Activated CD4-positive, alpha-beta T cell treated with anti-CD3 and anti-CD28 coated beads, Interleukin-2, amount 50 U/mL, for 16 hours (primary cell): Measurements from ENCODE around the gene RUNX2.

ENCODE experiments used
- DNase-seq: peaks from one replicate; pipeline ENCODE4 v3.0.0-alpha.2; 2020

The RUNX2 gene

DNA sequence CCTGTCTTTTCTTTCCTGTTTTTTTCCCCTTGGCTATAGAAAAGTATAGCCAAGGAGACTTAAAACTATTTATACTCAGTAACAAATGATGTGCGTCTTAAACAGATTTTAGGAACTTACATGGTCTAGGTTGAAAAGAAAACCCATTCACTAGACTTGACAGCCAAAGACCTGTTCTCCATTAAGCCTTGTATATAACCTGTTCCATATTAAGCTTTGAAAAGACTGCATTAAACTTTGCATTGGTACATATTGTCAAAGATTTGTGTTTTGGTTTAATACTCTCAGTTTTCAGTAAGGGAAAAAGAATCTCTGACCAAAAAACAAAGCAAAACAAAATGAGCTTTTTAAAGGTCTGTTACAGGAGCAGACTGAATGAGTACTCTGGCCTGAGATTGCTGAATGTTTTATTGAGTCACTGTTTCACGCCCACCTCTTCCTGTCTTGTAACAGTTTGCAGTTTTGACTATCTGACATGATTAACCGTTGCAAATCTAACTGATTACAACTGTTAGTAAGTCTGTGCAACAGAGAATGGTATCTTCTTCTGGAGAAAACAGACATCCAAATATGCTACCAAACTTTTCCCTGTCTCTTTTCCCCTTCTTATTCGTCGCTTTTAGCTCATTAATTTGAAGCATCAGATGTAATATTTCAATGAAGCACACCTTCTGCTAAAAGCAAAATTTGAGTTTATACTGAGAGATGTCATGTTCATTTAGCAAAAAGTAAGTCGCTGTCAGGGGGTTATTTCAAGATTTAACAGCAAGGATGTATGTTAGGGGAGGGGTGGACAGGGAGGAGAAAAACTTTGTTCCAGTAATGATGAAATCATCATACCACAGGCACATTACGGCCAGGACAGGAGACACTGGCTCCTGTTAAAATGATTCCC lies 108.7 kb downstream of the RUNX2 start:
- peak; percentile 89 for DNase-seq

DNA sequence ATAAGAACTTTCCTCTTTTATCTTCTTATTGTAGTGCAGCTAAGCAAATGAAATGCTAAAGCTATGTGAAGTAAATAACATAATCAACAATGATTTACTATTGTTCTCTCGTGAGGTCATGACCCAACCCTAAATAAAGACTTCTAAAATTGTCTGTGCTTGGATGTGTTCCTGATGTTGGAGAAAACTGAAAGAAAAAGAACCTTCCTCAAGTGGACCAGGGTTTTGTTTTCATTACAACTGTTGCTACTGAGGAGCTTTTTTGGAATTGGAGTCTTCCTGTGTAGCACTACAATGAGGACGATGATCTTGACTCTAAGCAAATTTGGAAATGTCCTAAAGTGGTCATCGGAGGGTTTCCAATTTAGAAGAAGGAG lies 109.3 kb downstream of the RUNX2 start:
- no peak for DNase-seq

DNA sequence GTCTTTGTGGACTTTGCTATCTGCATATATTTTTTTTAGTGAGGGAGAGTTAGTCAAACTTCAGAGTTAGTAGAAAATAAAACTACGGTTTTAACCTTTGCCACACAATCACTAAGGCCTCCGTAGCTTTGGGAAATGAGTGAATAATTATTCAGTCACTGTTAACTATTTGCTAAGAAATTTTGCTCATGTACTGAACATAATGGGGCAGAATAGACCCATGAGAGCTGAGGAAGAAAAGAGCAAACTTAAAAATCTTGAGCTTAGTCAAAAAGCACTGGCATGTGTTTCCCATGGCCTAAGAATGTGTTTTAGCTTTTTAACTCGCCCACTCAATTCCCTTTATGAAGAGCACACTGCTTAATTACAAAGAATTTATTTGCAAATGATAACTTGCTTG lies 110.0 kb downstream of the RUNX2 start:
- DNase-seq = no peak

DNA sequence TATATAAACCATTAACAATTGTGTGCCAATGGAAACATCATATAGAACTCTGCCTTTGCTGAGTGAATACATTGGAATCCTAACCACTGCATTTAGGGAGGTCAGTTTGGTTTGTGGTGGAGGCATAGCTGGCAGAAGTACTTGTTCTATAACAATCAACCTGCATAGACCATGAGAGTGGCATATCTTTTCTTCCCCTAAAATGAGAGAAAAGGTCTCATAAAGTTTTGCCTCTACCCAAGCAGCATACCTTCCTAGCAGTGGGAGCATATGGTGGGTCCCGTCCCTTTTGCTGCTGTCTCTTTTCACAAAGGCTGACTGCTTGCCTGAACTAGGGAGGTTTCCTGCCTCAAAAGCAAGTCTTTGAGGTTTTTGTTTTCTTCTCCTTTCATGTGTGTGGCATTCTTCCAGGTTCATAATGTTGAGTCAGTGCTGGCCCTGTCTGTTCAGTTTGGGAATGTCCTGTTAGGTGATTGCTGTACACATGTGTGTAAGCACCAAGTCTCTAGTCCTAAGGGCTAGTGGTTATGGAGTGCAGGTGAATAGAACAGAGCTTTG lies 110.8 kb downstream of the RUNX2 start:
- no peak for DNase-seq

DNA sequence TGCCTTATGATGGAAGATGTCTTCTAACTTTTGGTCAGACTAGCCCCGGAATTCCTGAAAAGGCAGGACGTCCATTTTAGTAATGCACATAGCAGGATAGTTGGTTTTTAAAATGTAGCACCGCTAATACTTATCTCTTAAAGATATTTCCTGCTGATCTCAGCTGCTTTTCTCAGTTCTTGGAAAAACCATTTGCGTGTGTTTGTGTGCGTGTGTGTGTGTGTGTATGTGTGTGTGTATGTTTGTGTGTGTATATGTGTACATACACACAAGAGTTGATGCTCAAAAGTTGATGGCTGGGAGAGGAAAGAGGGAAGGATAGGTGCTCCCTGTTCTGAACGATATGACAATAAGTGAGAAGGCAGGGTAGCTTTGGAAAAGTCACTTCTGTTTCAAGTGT lies 111.3 kb downstream of the RUNX2 start:
- DNase-seq = no peak

DNA sequence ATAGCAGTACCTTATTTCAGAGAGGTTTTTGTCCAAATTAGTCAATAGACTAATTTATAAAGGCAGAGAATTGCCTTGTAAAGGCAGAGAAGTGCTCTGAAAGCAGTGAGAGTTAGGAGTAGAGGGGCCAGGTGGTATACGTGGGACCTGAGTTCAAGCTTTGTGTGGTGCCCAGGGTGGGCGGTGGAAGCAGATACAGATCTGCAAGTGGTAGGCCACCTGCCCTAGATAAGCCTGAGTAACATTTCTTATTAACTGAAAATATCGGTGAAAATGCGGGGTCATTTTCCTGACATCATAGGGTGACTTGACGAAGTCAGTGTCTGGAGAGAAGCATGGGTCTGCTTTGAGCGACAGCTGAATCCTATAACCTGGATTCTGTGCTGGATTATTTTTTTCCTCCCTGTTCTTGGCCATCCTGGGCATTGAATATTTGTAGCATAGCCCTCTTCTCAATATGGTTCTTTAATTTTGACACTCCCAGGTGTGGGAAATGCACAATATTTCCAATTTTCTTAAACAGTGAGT lies 111.8 kb downstream of the RUNX2 start:
- DNase-seq = no peak

DNA sequence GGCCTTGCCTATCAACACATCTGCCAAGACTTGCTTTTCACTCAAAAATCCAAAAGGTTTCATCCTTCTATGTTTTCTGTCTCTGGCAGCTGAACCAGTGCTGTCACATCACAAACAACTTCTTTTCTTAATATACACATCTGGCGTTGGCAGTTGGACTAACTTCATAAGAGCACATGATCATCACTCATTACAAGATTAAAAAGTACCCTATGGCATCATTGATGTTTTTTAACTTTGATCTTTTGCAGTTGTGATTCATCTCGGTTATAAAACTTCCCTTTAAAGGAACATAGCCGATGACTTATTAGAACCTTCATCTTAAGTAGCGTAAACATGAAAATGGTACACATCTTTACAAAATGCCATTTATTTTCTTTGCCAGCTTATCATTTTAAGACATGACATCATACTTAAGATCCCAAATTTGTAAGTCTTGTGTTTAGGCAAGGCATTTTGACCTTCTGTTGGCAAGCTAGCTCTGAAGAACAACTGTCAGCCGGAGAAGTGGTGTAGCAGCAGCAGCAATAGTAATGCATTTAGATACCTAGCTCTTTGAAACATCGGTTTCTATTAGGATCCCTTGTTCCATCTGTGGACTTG lies 113.8 kb downstream of the RUNX2 start:
- DNase-seq = peak; percentile 78

DNA sequence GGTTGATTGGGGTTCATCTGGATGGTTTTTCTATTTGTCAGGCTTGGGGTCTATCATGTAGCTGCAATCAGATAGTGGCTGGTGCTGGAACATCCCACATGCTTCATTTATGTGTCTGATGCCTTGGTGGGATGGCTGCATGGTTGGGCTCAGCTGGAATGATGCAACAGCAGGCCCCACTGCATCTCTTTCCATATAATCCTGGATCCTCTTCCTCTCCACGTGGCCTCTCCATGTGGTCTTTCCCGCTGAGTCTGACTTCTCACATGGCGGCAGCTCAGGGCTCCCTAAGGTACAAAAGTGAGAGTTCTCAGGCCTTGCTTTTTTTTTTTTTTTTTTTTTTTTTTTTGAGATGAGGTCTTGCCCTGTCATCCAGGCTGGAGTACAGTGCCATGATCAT lies 114.6 kb downstream of the RUNX2 start:
- no peak for DNase-seq

DNA sequence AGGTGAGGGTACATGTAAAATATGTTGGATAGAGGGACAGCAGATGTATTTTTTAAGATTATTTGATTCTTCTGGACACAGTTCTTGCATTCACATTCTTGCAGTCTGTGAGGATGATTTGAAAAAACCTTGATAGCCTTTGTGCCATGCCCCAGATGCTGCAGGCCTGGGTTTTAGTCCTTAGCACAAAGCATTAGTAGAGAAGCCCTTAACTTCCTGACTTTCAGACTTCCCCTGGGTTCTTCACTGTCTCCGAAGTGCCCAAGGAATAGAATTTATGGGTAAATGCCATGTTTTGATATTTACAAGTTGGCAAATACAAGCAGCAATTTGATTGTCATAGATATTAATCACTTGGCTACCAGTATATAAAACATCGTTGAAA lies 117.2 kb downstream of the RUNX2 start:
- DNase-seq = no peak

DNA sequence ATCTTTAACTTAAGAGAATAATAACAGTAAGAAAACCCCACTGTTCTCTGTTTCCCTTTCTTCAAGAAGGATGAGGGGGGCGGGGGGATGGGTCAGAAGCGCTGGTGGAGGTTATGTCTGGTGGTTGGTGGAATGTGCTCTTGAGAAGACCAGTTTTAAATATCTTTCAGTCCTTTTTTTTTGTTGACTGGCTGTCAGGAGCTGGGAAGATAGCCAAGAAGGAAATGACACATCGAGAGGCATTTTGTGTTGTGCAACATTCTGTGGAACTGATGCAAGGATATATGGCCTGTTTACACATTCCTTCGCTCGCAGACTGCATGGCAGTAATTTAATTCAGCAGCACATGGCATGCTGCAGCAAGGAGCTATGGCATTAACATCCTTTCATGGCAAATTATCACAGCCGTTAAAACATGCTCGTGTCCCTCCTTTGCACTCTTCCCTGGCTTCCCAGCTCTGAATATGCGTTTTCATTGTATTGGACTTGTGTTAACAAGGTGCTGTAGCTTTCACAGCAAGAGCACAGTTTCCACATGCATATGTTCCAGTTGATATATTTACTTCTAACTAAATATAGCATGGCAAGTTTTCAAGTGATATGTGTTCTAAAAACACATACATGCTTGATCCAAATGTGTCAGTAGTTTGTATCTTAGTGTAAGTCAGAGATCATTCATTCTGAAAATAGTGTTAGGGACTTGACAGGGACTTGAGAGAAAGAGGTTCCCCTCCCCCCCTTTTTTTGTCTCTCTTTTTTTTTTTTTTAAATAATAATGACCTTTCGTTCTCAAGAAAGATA lies 117.8 kb downstream of the RUNX2 start:
- peak; percentile 74 for DNase-seq

DNA sequence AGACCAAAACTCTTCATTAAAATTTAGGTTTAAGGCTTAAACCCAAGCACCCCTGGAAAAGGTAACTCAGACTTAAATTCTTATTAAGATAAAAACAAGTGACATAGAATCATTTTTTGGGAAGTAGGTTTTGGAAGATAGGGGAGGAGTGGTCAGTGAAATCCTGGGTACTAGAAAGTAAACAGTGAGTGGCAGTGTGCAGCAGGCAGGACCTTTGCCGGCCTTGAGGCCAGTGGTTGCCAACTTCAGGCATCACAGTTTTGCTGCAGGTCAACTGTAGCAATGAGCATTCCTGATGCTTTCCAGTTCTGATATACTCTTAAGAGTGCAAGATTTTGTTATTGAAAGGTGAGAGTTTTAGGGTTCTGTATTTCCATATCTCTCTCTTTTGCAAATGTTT lies 118.9 kb downstream of the RUNX2 start:
- DNase-seq = no peak

DNA sequence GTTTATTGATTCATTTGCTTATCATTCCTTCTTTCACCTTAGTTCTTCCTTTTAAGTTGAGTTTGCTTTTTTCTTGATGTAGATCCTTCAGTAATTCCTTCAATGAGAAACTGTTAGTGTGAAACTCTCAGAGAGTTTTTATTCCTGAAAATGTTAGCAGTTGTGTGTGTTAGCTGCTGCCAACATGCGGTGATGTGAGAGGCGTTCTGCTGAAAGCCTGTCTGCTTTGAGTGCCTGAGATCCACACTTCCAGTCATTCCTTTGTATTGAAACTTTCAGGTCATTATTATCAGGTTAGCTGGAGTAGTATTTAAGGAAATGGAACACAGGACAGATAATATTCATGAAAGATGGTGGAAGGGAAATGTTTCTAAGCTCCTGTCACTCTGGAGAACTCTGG lies 119.6 kb downstream of the RUNX2 start:
- no peak for DNase-seq

DNA sequence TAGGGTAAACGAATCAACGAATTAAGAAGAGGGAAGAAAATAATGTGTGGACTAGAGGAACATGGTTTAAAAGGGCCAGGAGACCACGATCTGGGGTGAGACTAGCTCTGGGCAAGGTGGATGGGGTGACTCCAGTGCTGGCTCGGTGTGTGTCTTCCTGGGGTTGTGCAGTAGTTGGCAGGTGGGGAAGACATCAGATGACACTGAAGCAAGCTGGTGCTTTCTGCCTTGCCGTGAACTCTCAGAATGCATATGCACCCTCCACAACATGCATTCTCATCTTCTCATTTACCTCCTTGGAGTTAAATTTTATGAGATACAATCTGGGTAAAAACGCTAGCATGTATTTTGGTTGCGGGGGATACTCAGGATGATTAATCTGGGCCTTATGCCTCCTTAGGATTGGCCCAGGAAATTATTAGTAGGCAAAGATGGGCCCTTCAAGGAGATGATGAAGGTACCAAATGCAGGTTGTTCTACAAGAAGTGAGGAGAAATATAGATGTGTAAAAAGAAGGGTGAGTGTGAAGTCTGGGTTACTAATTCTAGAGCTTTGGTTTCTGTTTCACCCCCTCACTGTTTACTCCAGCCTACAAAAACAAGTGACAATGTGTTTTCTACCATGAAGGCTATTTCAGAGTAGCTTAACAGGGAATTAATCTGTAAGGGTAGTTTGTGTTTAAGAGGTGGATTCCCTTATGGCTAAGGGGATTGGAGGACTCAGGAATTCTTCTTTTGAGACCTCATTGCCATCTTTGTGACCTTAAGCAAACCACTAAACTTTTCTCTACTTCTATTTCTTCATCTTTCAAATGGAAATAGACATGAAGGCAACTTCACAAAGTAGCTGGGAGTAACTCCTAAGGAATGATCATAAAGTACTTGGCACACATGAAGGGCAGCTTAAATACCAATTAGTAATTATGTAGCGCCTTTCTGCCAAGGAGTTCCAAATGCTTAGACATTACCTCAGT lies 120.6 kb downstream of the RUNX2 start:
- DNase-seq = no peak

DNA sequence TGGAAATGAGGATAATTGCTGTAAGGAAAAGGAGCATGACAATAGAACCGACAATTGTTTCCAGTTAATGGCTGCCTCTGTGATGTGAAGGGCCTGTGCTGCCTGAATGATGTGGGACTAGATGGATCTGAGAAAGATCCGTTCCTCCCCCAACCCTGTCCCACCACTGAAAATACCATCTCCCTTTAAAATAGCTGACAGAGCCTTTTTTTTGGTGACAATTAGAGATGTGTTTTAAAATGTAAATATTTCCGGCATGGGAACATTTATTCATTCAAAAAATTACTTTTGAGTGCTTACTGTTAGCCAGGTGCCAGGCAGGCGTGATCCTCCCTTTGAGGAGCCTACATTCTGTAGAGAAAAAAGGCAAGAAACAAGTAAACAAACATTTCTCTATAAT lies 122.0 kb downstream of the RUNX2 start:
- no peak for DNase-seq

DNA sequence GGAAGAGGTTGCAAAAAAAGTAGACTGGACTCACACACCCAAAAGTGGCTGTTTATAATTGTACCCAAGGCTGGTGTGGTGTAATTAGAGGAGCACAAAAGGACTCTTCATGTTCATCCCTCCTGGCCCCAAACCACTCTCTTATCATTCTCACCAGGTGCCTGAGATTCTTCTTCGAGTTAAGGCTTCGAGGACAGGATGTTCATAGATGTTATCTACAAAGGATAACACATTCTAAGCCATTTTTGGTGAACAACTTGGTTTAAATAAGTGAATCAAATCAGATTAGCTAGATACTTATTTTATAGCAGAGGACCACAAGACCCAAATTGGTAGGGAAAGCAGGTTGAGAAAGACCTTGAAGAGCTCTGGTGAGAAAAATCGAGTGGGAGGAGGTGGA lies 122.7 kb downstream of the RUNX2 start:
- DNase-seq = no peak

DNA sequence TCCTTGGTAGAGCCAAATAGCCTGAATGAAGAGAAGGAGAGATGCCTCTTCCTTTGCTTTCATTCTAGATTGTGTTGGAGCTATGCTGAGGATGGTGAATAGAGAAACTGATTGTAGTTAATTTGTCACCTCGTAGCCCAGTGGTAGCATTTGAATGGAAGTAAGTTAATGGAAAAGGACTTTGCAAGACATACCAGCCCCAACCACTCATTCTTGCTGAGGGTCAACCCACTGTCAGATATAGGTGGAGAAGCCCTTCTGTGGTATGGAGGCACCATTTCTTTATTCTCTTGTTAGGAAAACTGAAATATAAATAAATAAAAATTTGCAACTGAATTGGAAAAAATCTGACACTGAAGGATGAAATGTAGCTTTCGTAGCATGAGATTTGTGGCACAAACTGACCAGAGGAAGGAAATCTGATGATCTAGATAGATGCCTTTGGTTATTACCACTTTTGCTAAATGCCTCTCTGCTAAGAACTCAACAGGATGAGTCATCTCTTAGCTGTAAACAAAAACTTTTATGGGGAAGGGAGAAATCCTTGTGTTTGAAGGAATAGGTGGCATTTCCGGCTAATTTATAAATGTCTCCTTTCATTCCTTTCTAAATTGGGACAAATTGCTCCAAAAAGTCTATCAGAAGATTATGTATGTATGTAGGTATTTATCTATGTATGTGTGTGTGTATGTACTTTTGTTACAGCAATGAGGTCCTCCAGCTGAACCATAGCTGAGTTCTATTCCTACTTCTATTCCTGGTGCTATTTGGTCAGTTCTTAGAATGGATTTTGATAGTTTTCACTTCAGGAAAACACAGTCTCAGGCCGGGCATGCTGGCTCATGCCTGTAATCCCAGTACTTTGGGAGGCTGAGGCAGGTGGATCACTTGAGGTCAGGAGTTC lies 126.1 kb downstream of the RUNX2 start:
- DNase-seq = no peak

DNA sequence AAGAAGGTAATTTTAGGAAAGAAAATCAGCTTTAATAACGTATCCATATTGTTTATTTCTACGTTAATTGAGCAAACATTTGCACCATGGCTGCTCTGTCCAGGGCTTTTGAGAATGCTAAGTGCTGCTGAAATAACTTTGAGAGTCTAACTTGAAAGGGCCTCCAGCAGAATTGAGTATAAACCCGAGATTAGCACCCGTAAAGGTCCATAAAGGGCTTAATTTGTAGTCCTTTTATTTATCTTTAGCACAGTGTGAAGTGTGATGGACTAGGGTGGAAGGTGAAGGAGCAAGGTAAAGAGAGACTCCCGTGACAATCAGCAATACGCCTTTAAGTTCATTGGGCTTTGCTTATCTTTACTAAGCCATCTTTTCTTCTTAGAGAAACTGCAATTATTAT lies 127.3 kb downstream of the RUNX2 start:
- no peak for DNase-seq

DNA sequence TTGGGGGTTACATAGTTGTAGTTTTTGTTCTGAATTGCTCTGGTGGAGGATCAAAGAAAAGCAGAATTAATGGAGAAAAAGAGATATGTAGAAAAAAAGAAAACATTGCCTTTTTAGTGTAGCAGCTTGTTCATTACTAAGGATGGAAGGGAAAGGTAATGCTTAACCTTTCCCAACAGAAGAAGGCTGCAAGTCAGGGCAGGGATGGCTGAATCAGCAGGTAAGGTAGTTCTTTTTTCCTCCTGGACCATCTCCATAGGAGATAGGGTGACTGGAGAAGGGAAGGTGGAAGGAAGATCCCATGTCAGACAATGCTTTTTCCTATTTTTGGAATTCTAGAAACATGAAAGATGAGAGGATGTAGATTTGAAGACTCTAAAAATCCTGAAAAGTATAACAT lies 129.0 kb downstream of the RUNX2 start:
- DNase-seq = no peak

DNA sequence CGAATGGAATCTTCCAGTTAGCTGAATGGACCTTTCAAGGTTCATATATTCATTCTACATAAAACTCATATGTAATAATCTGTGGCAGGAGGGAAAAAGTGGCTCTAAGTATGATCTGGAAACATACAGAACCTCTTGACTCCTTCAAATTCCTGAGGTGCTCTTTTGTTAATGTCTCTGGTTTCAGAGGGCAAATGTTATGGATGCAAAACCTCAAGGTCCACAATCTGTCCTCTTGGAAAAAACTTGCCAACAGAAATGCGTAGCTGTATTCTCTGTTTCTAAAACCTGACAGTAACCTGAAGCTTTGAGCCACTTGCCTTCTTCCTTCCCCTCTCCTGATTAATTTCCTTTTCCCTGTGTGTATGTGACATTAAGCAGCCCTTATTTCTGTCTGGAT lies 130.5 kb downstream of the RUNX2 start:
- no peak for DNase-seq

DNA sequence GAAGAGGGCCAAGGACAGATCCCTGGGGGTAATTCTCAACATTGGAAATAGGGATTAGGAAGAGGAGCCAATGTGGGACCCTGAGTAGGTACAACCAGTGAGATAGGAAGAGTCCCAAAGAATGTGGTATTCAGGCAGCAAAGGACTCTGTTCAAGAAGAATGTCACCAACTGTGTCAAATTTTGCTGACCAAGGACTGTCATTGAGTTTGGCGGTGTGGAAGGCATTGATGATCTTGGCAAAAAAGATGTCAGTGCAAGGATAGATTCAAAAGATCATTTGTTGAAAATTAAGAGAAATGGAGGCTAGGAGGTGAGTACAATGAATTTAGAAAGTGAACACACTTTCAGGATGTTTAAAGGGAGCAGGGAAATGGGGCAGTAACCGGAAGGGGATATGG lies 132.0 kb downstream of the RUNX2 start:
- no peak for DNase-seq

DNA sequence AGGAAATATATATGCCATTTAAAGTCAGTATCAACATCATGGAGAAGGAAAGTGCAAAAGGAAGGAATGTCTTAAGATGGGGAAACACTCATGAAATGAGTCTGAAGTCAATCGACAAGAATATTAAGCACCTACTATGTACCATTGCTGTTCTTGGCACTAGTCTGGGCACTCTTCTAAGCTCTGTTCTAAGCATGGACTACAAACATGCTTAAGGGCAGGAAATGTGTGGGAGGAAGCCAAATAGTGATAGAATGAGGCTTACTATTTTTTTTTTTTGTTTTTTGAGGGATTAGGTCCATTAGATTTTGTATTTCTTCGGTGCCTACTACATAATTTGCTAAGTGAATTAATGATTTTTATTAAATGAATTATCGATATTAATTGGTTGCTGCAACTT lies 133.4 kb downstream of the RUNX2 start:
- DNase-seq = no peak
